Measurements from ENCODE around the gene MEGF11. TPM values are rescaled to one million over a fixed set of nuclear protein-coding genes. Genes with fewer than 3 reads are reported as not detected.

The MEGF11 gene
- total RNA-seq, 1 experiment from 2014 or later: not detected

GRCh38 chr15:65987100-65987499, 266.4 kb downstream of the MEGF11 start:
- intact Hi-C loops (cut with micrococcal nuclease; ENCODE audit: unreplicated experiment): loop anchor here (10.0 kb wide), 1 partner anchor 98 kb away; no protein-coding TSS in a partner anchor
- ChIA-PET POLR2A (ENCODE audit: unreplicated experiment) (no interaction called here), CTCF (no interaction called here)
- H4K20me1 ChIP-seq (ENCODE audit: insufficient read depth): no peaks in the 10 kb centered on the region
- no peaks in the 10 kb centered on the region for H3K79me2 ChIP-seq (ENCODE audit: low read depth)
- no TSS peak for BruUV-seq (replicated peaks)
- H3F3A ChIP-seq (ENCODE audit: insufficient read depth, low read depth): no peaks in the 10 kb centered on the region
- H3K4me3 ChIP-seq: no peak overlapping the region
- H3K36me3 ChIP-seq (ENCODE audit: low read depth): no peaks in the 10 kb centered on the region
- H3K27me3 ChIP-seq (ENCODE audit: insufficient read depth, low read depth): peaks cover 11% of the 10 kb centered on the region; the same call in 1 of the 2 replicates
- H3K4me1 ChIP-seq (replicated peaks; ENCODE audit: insufficient read depth): no peaks in the 10 kb centered on the region
- H3K4me2 ChIP-seq: no peak overlapping the region
- no peaks in the 10 kb centered on the region for H3K9me2 ChIP-seq (ENCODE audit: insufficient read depth)
- no peak for TF ChIP-seq EZH2 (IDR thresholded peaks at IDR 0.05; ENCODE audit: low read depth)
- no peak for TF ChIP-seq CTCF (conservative IDR thresholded peaks at IDR 0.05)
- H3K27ac ChIP-seq: no peak overlapping the region
- H3K9me3 ChIP-seq (ENCODE audit: insufficient read depth, low read depth): no peaks in the 10 kb centered on the region
- DNase-seq: no peak
- no peak overlapping the region for H2AFZ ChIP-seq

- Histone ChIP-seq H2AFZ (no peak overlapping the region), H3F3A (ENCODE audit: insufficient read depth, low read depth) (no peaks in the 10 kb centered on the region), H3K4me1 (replicated peaks; ENCODE audit: insufficient read depth) (no peaks in the 10 kb centered on the region), H3K79me2 (ENCODE audit: low read depth) (no peaks in the 10 kb centered on the region), H3K4me2 (no peak overlapping the region), H3K27ac (no peak overlapping the region), H3K36me3 (ENCODE audit: low read depth) (no peaks in the 10 kb centered on the region), H3K9me2 (ENCODE audit: insufficient read depth) (no peaks in the 10 kb centered on the region), H3K9me3 (ENCODE audit: insufficient read depth, low read depth) (no peaks in the 10 kb centered on the region), H3K27me3 (ENCODE audit: insufficient read depth, low read depth) (peaks cover 6% of the 10 kb centered on the region; the same call in 1 of the 2 replicates), H3K4me3 (no peak overlapping the region), H4K20me1 (ENCODE audit: insufficient read depth) (no peaks in the 10 kb centered on the region)
- no peak for DNase-seq
- intact Hi-C loops (cut with micrococcal nuclease; ENCODE audit: unreplicated experiment): loop anchor here (10.0 kb wide), 1 partner anchor 98 kb away; no protein-coding TSS in a partner anchor
- ChIA-PET POLR2A (ENCODE audit: unreplicated experiment) (no interaction called here), CTCF (no interaction called here)
- no peak for TF ChIP-seq EZH2 (IDR thresholded peaks at IDR 0.05; ENCODE audit: low read depth)
- TF ChIP-seq CTCF (conservative IDR thresholded peaks at IDR 0.05): no peak
- no TSS peak for BruUV-seq (replicated peaks)
These were observed 267.1 kb downstream of the MEGF11 start for GRCh38 chr15:65986416-65986815.

- Histone ChIP-seq H3F3A (ENCODE audit: insufficient read depth, low read depth) (no peaks in the 10 kb centered on the region), H3K27me3 (ENCODE audit: insufficient read depth, low read depth) (peaks cover 4% of the 10 kb centered on the region; the same call in 1 of the 2 replicates), H3K4me2 (no peak overlapping the region), H4K20me1 (ENCODE audit: insufficient read depth) (no peaks in the 10 kb centered on the region), H3K4me1 (replicated peaks; ENCODE audit: insufficient read depth) (no peaks in the 10 kb centered on the region), H3K9me3 (ENCODE audit: insufficient read depth, low read depth) (no peaks in the 10 kb centered on the region), H3K4me3 (no peak overlapping the region), H3K27ac (no peak overlapping the region), H3K79me2 (ENCODE audit: low read depth) (no peaks in the 10 kb centered on the region), H3K9me2 (ENCODE audit: insufficient read depth) (no peaks in the 10 kb centered on the region), H2AFZ (no peak overlapping the region), H3K36me3 (ENCODE audit: low read depth) (no peaks in the 10 kb centered on the region)
- ChIA-PET CTCF (interaction anchor here (0.7 kb wide), 2 partner anchors 62 to 73 kb away, joined by 3 to 4 read pairs; no protein-coding TSS in a partner anchor), POLR2A (ENCODE audit: unreplicated experiment) (no interaction called here)
- no peak for DNase-seq
- no TSS peak for BruUV-seq (replicated peaks)
- no peak for TF ChIP-seq CTCF (conservative IDR thresholded peaks at IDR 0.05)
- intact Hi-C loops (cut with micrococcal nuclease; ENCODE audit: unreplicated experiment): loop anchor here (10.0 kb wide), 1 partner anchor 99 kb away; no protein-coding TSS in a partner anchor
These were observed 268.2 kb downstream of the MEGF11 start for GRCh38 chr15:65985387-65985786.
